HEK293 (cell line): ENCODE measurements around the gene MSH6.

Experiments
- CTCF ChIA-PET: fragments of 350-600 bp; formaldehyde crosslinking; extraction: SDS; loops from one replicate; lab custom pipeline; 2021; ENCODE audit warnings: antibody characterized with exemption; lab: Yijun Ruan, JAX
- POLR2A ChIA-PET: fragments of 300-600 bp; formaldehyde crosslinking; extraction: SDS; loops from one replicate; lab custom pipeline; 2020; ENCODE audit warnings: antibody characterized with exemption, inconsistent platforms; lab: Yijun Ruan, JAX
- H3K27ac ChIP-seq: fragments of 200-500 bp; sonication (Bioruptor generic); 2 replicates; pipeline ENCODE4 v1.5.1; 2014; ENCODE audit warnings: low read depth, low read length, control low read depth, inconsistent platforms; ENCODE audit errors: extremely low read depth
- H3K36me3 ChIP-seq, 2 experiments: fragments of 200-500 bp in 1 of 2; sonication (Bioruptor generic) in 1 of 2; 1 replicate in 1 of 2; 2 replicates in 1 of 2; pipeline ENCODE4 v1.5.1; 2014 to 2017; ENCODE audit warnings: inconsistent platforms in 2 of 2, low read length in 2 of 2; ENCODE audit not compliant: control insufficient read depth in 2 of 2, insufficient read depth in 1 of 2
- H3K4me1 ChIP-seq: fragments of 200-500 bp; sonication (Bioruptor generic); 2 replicates; pipeline ENCODE4 v1.5.1; 2014; ENCODE audit warnings: mild to moderate bottlenecking, low read length, inconsistent platforms; ENCODE audit not compliant: control insufficient read depth, insufficient read depth
- H3K4me3 ChIP-seq: 2 replicates; pipeline ENCODE4 v1.5.1; 2011; ENCODE audit warnings: low read depth, mild to moderate bottlenecking, control low read depth, low read length, moderate library complexity
- H3K9me3 ChIP-seq: fragments of 200-500 bp; sonication (Bioruptor generic); 2 replicates; pipeline ENCODE4 v1.5.1; 2014; ENCODE audit warnings: low read depth, low read length, inconsistent platforms; ENCODE audit not compliant: control insufficient read depth, insufficient read depth
- KLF8 ChIP-seq: fragments of 450-650 bp; formaldehyde crosslinking; IDR thresholded peaks from 2 replicates; pipeline ENCODE4 v1.5.1; 2016; ENCODE audit warnings: missing biosample characterization, missing genetic modification characterization
- MEIS1 ChIP-seq: sonication (generic); formaldehyde crosslinking; IDR thresholded peaks from 2 replicates; pipeline ENCODE4 v1.8.1; 2022; ENCODE audit warnings: missing genetic modification reagents, mild to moderate bottlenecking, borderline replicate concordance
- REPIN1 ChIP-seq: fragments of 450-650 bp; formaldehyde crosslinking; IDR thresholded peaks from 2 replicates; pipeline ENCODE4 v1.5.1; 2017; ENCODE audit warnings: missing biosample characterization, missing genetic modification characterization, low read depth
- SP3 ChIP-seq: fragments of 450-650 bp; formaldehyde crosslinking; IDR thresholded peaks from 2 replicates; pipeline ENCODE4 v1.5.1; 2016; ENCODE audit warnings: missing biosample characterization, missing genetic modification characterization
- WT1 ChIP-seq: fragments of 450-650 bp; formaldehyde crosslinking; IDR thresholded peaks from 2 replicates; pipeline ENCODE4 v1.5.1; 2016; ENCODE audit warnings: missing biosample characterization, missing genetic modification characterization
- ZFP41 ChIP-seq: fragments of 450-650 bp; formaldehyde crosslinking; IDR thresholded peaks from 2 replicates; pipeline ENCODE4 v1.5.1; 2016; ENCODE audit warnings: missing biosample characterization, missing genetic modification characterization, borderline replicate concordance
- ZNF132 ChIP-seq: fragments of 450-650 bp; formaldehyde crosslinking; IDR thresholded peaks from 2 replicates; pipeline ENCODE4 v1.5.1; 2017; ENCODE audit warnings: missing biosample characterization, missing genetic modification characterization, borderline replicate concordance
- ZNF146 ChIP-seq: fragments of 450-650 bp; formaldehyde crosslinking; IDR thresholded peaks from 2 replicates; pipeline ENCODE4 v1.5.1; 2016; ENCODE audit warnings: missing biosample characterization, missing genetic modification characterization
- ZNF169 ChIP-seq: fragments of 450-650 bp; formaldehyde crosslinking; IDR thresholded peaks from 2 replicates; pipeline ENCODE4 v1.5.1; 2016; ENCODE audit warnings: missing biosample characterization, missing genetic modification characterization
- ZNF202 ChIP-seq: fragments of 450-650 bp; formaldehyde crosslinking; IDR thresholded peaks from 2 replicates; pipeline ENCODE4 v1.5.1; 2016; ENCODE audit warnings: missing biosample characterization, missing genetic modification characterization, borderline replicate concordance
- ZNF416 ChIP-seq: fragments of 450-650 bp; formaldehyde crosslinking; IDR thresholded peaks from 2 replicates; pipeline ENCODE4 v1.5.1; 2016; ENCODE audit warnings: missing biosample characterization, missing genetic modification characterization
- ZNF473 ChIP-seq: fragments of 450-650 bp; formaldehyde crosslinking; IDR thresholded peaks from 2 replicates; pipeline ENCODE4 v1.5.1; 2017; ENCODE audit warnings: missing biosample characterization, missing genetic modification characterization
- ZNF529 ChIP-seq: fragments of 450-650 bp; formaldehyde crosslinking; IDR thresholded peaks from 2 replicates; pipeline ENCODE4 v1.5.1; 2017; ENCODE audit warnings: missing genetic modification characterization, missing biosample characterization; ENCODE audit not compliant: insufficient replicate concordance
- ZNF530 ChIP-seq: fragments of 450-650 bp; formaldehyde crosslinking; IDR thresholded peaks from 2 replicates; pipeline ENCODE4 v1.5.1; 2016; ENCODE audit warnings: low read depth, missing biosample characterization, missing genetic modification characterization
- ZNF596 ChIP-seq: fragments of 450-650 bp; IDR thresholded peaks from 2 replicates; pipeline ENCODE4 v1.5.0; 2018; ENCODE audit warnings: missing biosample characterization, mild to moderate bottlenecking, missing genetic modification characterization, moderate library complexity
- ZNF654 ChIP-seq: fragments of 450-650 bp; formaldehyde crosslinking; IDR thresholded peaks from 2 replicates; pipeline ENCODE4 v1.5.1; 2016; ENCODE audit warnings: low read depth, missing biosample characterization, missing genetic modification characterization
- TF ChIP-seq, protein P1 (sequence below): fragments of 450-650 bp; formaldehyde crosslinking; IDR thresholded peaks from 2 replicates; pipeline ENCODE4 v1.5.1; 2016; ENCODE audit warnings: missing biosample characterization, missing genetic modification characterization
- TF ChIP-seq, protein P2 (sequence below): fragments of 450-650 bp; formaldehyde crosslinking; optimal IDR thresholded peaks from 2 replicates; pipeline ENCODE3; 2016; ENCODE audit warnings: missing biosample characterization, mild to moderate bottlenecking, missing genetic modification characterization
- TF ChIP-seq, protein P3 (sequence below): fragments of 450-650 bp; formaldehyde crosslinking; IDR thresholded peaks from 2 replicates; pipeline ENCODE4 v1.5.1; 2016; ENCODE audit warnings: missing biosample characterization, missing genetic modification characterization, low read depth
- TF ChIP-seq, protein P4 (sequence below): fragments of 450-650 bp; formaldehyde crosslinking; IDR thresholded peaks from 2 replicates; pipeline ENCODE4 v1.5.1; 2016; ENCODE audit warnings: missing biosample characterization, missing genetic modification characterization
- TF ChIP-seq, protein P5 (sequence below): IDR thresholded peaks from 2 replicates; pipeline ENCODE4 v1.6.1; 2011; ENCODE audit warnings: mild to moderate bottlenecking, low read depth, low read length, borderline replicate concordance

Gene MSH6

DNA sequence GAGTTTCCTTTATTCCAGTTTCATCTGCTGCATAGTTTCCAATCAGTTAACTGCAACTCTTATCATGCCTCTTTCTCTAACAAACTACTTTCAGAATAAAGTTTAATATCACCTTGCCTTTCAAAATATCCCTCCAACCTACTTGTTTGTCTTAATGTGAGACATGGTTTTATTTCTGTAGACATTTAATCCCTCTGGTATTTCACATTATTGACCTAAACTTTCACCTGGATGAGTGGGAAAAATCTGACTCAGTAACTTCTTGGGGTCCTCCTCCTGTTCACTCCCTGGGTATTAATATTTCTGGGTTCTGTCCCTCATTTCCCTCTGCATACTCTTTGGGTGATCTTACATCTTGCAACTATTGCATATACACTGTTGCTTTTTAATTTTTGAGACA lies 27.9 kb downstream of the MSH6 start (continued):
- TF ChIP-seq ZNF202 (tag by site-specific recombination): no peak
- TF ChIP-seq ZNF416 (tag by site-specific recombination): no peak
- TF ChIP-seq, protein P1, sequence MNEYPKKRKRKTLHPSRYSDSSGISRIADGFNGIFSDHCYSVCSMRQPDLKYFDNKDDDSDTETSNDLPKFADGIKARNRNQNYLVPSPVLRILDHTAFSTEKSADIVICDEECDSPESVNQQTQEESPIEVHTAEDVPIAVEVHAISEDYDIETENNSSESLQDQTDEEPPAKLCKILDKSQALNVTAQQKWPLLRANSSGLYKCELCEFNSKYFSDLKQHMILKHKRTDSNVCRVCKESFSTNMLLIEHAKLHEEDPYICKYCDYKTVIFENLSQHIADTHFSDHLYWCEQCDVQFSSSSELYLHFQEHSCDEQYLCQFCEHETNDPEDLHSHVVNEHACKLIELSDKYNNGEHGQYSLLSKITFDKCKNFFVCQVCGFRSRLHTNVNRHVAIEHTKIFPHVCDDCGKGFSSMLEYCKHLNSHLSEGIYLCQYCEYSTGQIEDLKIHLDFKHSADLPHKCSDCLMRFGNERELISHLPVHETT: no peak
- TF ChIP-seq, all 188 proteins: peak for 0

DNA sequence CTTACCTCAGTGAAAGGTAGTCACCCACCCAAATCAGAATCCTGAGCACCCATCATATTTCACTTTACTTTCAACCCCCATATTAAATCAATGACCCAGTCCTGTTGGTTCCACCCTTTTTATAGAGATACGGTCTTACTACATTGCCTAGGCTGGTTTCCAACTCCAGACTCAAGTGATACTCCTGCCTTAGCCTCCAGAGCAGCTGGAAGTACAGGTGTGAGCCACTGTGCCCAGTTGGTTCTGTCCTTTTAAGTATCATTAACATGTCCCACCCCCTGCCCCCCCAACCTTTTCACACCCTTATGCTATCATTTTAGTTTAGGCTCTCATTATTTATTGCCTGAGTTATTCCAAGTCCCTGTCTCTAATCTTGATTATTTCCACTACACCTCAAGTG lies 28.7 kb downstream of the MSH6 start:
- CTCF ChIA-PET: no interaction called here
- no peaks in the 10 kb centered on the region for H3K4me1 ChIP-seq
- no peaks in the 10 kb centered on the region for H3K9me3 ChIP-seq
- TF ChIP-seq ZNF132 (tag by site-specific recombination) (no peak), ZNF530 (tag by site-specific recombination) (no peak), ZNF473 (tag by site-specific recombination) (no peak), ZNF416 (tag by site-specific recombination) (no peak), ZNF529 (tag by site-specific recombination) (no peak), ZNF596 (tag by site-specific recombination) (no peak), KLF8 (tag by site-specific recombination) (no peak), REPIN1 (tag by site-specific recombination) (no peak), WT1 (no peak), MEIS1 (no peak), ZNF654 (tag by site-specific recombination) (no peak), ZFP41 (tag by site-specific recombination) (no peak), ZNF169 (no peak), ZNF146 (tag by site-specific recombination) (no peak), SP3 (no peak)
- TF ChIP-seq, protein P2, sequence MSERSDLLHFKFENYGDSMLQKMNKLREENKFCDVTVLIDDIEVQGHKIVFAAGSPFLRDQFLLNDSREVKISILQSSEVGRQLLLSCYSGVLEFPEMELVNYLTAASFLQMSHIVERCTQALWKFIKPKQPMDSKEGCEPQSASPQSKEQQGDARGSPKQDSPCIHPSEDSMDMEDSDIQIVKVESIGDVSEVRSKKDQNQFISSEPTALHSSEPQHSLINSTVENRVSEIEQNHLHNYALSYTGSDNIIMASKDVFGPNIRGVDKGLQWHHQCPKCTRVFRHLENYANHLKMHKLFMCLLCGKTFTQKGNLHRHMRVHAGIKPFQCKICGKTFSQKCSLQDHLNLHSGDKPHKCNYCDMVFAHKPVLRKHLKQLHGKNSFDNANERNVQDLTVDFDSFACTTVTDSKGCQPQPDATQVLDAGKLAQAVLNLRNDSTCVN (tag by site-specific recombination): no peak
- TF ChIP-seq, protein P3, sequence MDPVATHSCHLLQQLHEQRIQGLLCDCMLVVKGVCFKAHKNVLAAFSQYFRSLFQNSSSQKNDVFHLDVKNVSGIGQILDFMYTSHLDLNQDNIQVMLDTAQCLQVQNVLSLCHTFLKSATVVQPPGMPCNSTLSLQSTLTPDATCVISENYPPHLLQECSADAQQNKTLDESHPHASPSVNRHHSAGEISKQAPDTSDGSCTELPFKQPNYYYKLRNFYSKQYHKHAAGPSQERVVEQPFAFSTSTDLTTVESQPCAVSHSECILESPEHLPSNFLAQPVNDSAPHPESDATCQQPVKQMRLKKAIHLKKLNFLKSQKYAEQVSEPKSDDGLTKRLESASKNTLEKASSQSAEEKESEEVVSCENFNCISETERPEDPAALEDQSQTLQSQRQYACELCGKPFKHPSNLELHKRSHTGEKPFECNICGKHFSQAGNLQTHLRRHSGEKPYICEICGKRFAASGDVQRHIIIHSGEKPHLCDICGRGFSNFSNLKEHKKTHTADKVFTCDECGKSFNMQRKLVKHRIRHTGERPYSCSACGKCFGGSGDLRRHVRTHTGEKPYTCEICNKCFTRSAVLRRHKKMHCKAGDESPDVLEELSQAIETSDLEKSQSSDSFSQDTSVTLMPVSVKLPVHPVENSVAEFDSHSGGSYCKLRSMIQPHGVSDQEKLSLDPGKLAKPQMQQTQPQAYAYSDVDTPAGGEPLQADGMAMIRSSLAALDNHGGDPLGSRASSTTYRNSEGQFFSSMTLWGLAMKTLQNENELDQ (tag by site-specific recombination): no peak
- TF ChIP-seq, protein P4, sequence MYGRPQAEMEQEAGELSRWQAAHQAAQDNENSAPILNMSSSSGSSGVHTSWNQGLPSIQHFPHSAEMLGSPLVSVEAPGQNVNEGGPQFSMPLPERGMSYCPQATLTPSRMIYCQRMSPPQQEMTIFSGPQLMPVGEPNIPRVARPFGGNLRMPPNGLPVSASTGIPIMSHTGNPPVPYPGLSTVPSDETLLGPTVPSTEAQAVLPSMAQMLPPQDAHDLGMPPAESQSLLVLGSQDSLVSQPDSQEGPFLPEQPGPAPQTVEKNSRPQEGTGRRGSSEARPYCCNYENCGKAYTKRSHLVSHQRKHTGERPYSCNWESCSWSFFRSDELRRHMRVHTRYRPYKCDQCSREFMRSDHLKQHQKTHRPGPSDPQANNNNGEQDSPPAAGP (tag by site-specific recombination): no peak
- TF ChIP-seq, protein P5, sequence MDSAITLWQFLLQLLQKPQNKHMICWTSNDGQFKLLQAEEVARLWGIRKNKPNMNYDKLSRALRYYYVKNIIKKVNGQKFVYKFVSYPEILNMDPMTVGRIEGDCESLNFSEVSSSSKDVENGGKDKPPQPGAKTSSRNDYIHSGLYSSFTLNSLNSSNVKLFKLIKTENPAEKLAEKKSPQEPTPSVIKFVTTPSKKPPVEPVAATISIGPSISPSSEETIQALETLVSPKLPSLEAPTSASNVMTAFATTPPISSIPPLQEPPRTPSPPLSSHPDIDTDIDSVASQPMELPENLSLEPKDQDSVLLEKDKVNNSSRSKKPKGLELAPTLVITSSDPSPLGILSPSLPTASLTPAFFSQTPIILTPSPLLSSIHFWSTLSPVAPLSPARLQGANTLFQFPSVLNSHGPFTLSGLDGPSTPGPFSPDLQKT: no peak
- H3K27ac ChIP-seq: no peak overlapping the region
- H3K4me3 ChIP-seq: no peak overlapping the region
- peaks cover 31 to 78% of the 10 kb centered on the region in 2 experiments for H3K36me3 ChIP-seq
- POLR2A ChIA-PET: interaction anchor here (0.5 kb wide), 1 partner anchor 85 kb away, joined by 3 read pairs; no protein-coding TSS in a partner anchor
